Caco-2 (cell line): ENCODE data around the gene FANCC. TPM values are rescaled to one million over a fixed set of nuclear protein-coding genes. Genes with fewer than 3 reads are reported as not detected.
A peak's percentile ranks its signal among the peaks of the same experiment; 100 is the strongest.

Source experiments
- BruUV-seq: library from RNA; stranded (reverse); fragments of 400-500 nt; replicated peaks from 2 replicates; lab custom pipeline; 2021; lab: Mats Ljungman, UMichigan
- CTCF ChIA-PET: fragments of 300-600 bp; sonication (Branson Sonifier 250); formaldehyde crosslinking; loops from one replicate; lab custom pipeline; 2022; ENCODE audit warnings: antibody characterized with exemption; lab: Charles Lee
- POLR2A ChIA-PET: fragments of 300-600 bp; sonication (Branson Sonifier 250); formaldehyde crosslinking; loops from one replicate; lab custom pipeline; 2022; ENCODE audit warnings: antibody characterized with exemption; lab: Charles Lee
- DNase-seq, 2 experiments: peaks; one replicate each; pipeline versions ENCODE4 v3.0.0 to v3.0.0-alpha.2; 2020 to 2022
- H3K27me3 ChIP-seq: replicated peaks from 2 replicates; pipeline ENCODE4 v1.6.0; 2011; ENCODE audit warnings: low read length; ENCODE audit not compliant: control insufficient read depth, insufficient read depth
- H3K36me3 ChIP-seq: 2 replicates; pipeline ENCODE4 v1.5.1; 2011; ENCODE audit warnings: low read length; ENCODE audit not compliant: control insufficient read depth, insufficient read depth
- H3K4me1 ChIP-seq: fragments of 250-450 bp; sonication (Bioruptor Pico); 2 replicates; pipeline ENCODE4 v1.5.1; 2020; ENCODE audit warnings: mild to moderate bottlenecking
- H3K4me3 ChIP-seq: 2 replicates; pipeline ENCODE4 v1.5.1; 2011; ENCODE audit warnings: low read depth, mild to moderate bottlenecking, control low read depth, low read length
- H3K9me3 ChIP-seq: fragments of 250-450 bp; sonication (Bioruptor Pico); 2 replicates; pipeline ENCODE4 v1.5.1; 2020; ENCODE audit warnings: mild to moderate bottlenecking, moderate library complexity
- H3K27ac Mint-ChIP-seq: one replicate; pipeline ENCODE4 v1.8.0; 2022; ENCODE audit warnings: mixed read lengths; ENCODE audit not compliant: unreplicated experiment
- H3K27me3 Mint-ChIP-seq: one replicate; pipeline ENCODE4 v1.8.0; 2022; ENCODE audit warnings: mixed read lengths; ENCODE audit not compliant: insufficient read depth, unreplicated experiment
- H3K36me3 Mint-ChIP-seq: one replicate; pipeline ENCODE4 v1.8.0; 2022; ENCODE audit warnings: mild to moderate bottlenecking, mixed read lengths; ENCODE audit not compliant: insufficient read depth, unreplicated experiment
- H3K4me1 Mint-ChIP-seq: one replicate; pipeline ENCODE4 v1.8.0; 2022; ENCODE audit warnings: low read depth, mixed read lengths; ENCODE audit not compliant: unreplicated experiment
- H3K4me3 Mint-ChIP-seq: one replicate; pipeline ENCODE4 v1.8.0; 2022; ENCODE audit warnings: mild to moderate bottlenecking, moderate library complexity, mixed read lengths; ENCODE audit not compliant: unreplicated experiment
- H3K9me3 Mint-ChIP-seq: one replicate; pipeline ENCODE4 v1.8.0; 2022; ENCODE audit warnings: mixed read lengths; ENCODE audit not compliant: unreplicated experiment
- CTCF ChIP-seq, 2 experiments: fragments of 200-600 bp in 1 of 2; IDR thresholded peaks; 1 replicate in 1 of 2; 2 replicates in 1 of 2; pipeline versions ENCODE4 v1.5.1 to v1.8.0; 2011 to 2022; ENCODE audit warnings: antibody characterized with exemption in 1 of 2, control low read depth in 1 of 2, inconsistent platforms in 1 of 2, low read depth in 1 of 2, low read length in 1 of 2, mild to moderate bottlenecking in 1 of 2, moderate library complexity in 1 of 2; ENCODE audit not compliant: insufficient read depth in 1 of 2, severe bottlenecking in 1 of 2, unreplicated experiment in 1 of 2
- intact Hi-C: fragments of 100-400 bp; cut with micrococcal nuclease; formaldehyde crosslinking; loops from one replicate; pipeline ENCODE4 v1.10.0; 2022; ENCODE audit not compliant: unreplicated experiment
- total RNA-seq: library from RNA; stranded (reverse); gene quantifications from 2 replicates; pipeline ENCODE4 v1.2.3, GENCODE V29; 2022

FANCC gene
- total RNA-seq, 1 experiment from 2014 or later: 29.2 TPM

- H3K9me3 ChIP-seq: no peaks in the 10 kb centered on the region
- Mint-ChIP-seq H3K27ac (no peak overlapping the region), H3K27me3 (no peaks in the 10 kb centered on the region), H3K9me3 (no peaks in the 10 kb centered on the region), H3K4me1 (no peaks in the 10 kb centered on the region), H3K36me3 (peaks cover 16% of the 10 kb centered on the region), H3K4me3 (no peak overlapping the region)
- TF ChIP-seq CTCF (IDR thresholded peaks at IDR 0.05; ENCODE audit: insufficient read depth in 1 of 2, low read depth in 1 of 2, low read length in 1 of 2, severe bottlenecking in 1 of 2, unreplicated experiment in 1 of 2): no peak
- intact Hi-C loops: no loop called here
- H3K36me3 ChIP-seq: no peaks in the 10 kb centered on the region
- no peak overlapping the region for H3K4me3 ChIP-seq
- no peaks in the 10 kb centered on the region for H3K27me3 ChIP-seq
- DNase-seq: no peak
- no peaks in the 10 kb centered on the region for H3K4me1 ChIP-seq
- ChIA-PET CTCF (no interaction called here), POLR2A (no interaction called here)
- BruUV-seq: no TSS peak
Measured at GRCh38 chr9:95171001-95171400, 146.5 kb downstream of the FANCC start.

GRCh38 chr9:95167998-95168397, 149.5 kb downstream of the FANCC start:
- H3K36me3 Mint-ChIP-seq: peaks cover 22% of the 10 kb centered on the region
- H3K4me3 Mint-ChIP-seq: no peak overlapping the region
- H3K27ac Mint-ChIP-seq: no peak overlapping the region
- no peaks in the 10 kb centered on the region for H3K27me3 Mint-ChIP-seq
- intact Hi-C loops: loop anchor here (1.0 kb wide), 1 partner anchor 614 kb away; no protein-coding TSS in a partner anchor
- no peaks in the 10 kb centered on the region for H3K4me1 Mint-ChIP-seq
- Histone ChIP-seq H3K9me3 (0 out of 2 replicates have a peak, but pooled peaks cover 5% of the 10 kb centered on the region), H3K36me3 (no peaks in the 10 kb centered on the region), H3K4me1 (no peaks in the 10 kb centered on the region), H3K4me3 (no peak overlapping the region), H3K27me3 (no peaks in the 10 kb centered on the region)
- TF ChIP-seq CTCF (IDR thresholded peaks at IDR 0.05; ENCODE audit: insufficient read depth in 1 of 2, low read depth in 1 of 2, low read length in 1 of 2, severe bottlenecking in 1 of 2, unreplicated experiment in 1 of 2): peak; percentile 80 to 83
- peak; percentile 69 to 83 for DNase-seq
- no TSS peak for BruUV-seq
- ChIA-PET POLR2A (interaction anchor here (0.6 kb wide), 1 partner anchor 899 kb away, joined by 3 read pairs; no protein-coding TSS in a partner anchor), CTCF (interaction anchor here (0.5 to 1.5 kb wide), 17 partner anchors 9 to 614 kb away, joined by 3 to 15 read pairs (median 5); partner anchors contain the start of gene PCAT7)
- peaks cover 9% of the 10 kb centered on the region for H3K9me3 Mint-ChIP-seq

GRCh38 chr9:95165004-95165403, 152.5 kb downstream of the FANCC start:
- Histone ChIP-seq H3K27me3 (no peaks in the 10 kb centered on the region), H3K9me3 (0 out of 2 replicates have a peak, but pooled peaks cover 5% of the 10 kb centered on the region), H3K36me3 (no peaks in the 10 kb centered on the region), H3K4me3 (no peak overlapping the region), H3K4me1 (no peaks in the 10 kb centered on the region)
- no peak for TF ChIP-seq CTCF (IDR thresholded peaks at IDR 0.05; ENCODE audit: insufficient read depth in 1 of 2, low read depth in 1 of 2, low read length in 1 of 2, severe bottlenecking in 1 of 2, unreplicated experiment in 1 of 2)
- intact Hi-C loops: no loop called here
- POLR2A ChIA-PET: no interaction called here
- CTCF ChIA-PET: no interaction called here
- H3K27ac Mint-ChIP-seq: no peak overlapping the region
- no peak for DNase-seq
- no peaks in the 10 kb centered on the region for H3K27me3 Mint-ChIP-seq
- H3K36me3 Mint-ChIP-seq: peaks cover 22% of the 10 kb centered on the region
- H3K9me3 Mint-ChIP-seq: peaks cover 9% of the 10 kb centered on the region
- BruUV-seq: no TSS peak
- H3K4me1 Mint-ChIP-seq: no peaks in the 10 kb centered on the region
- no peak overlapping the region for H3K4me3 Mint-ChIP-seq
